GM23338 (cell line): ENCODE results near the gene GPC5.

Source experiments
- EZH2 ChIP-seq: fragments of 200-600 bp; sonication (generic); IDR thresholded peaks from one replicate; pipeline ENCODE4 v1.8.0; 2017; ENCODE audit warnings: antibody characterized with exemption, mild to moderate bottlenecking, low read depth; ENCODE audit not compliant: unreplicated experiment
- EZH2phosphoT487 ChIP-seq: fragments of 200-600 bp; sonication (generic); IDR thresholded peaks from one replicate; pipeline ENCODE4 v1.8.1; 2018; ENCODE audit warnings: antibody characterized with exemption; ENCODE audit not compliant: unreplicated experiment
- JUNB ChIP-seq: IDR thresholded peaks from one replicate; pipeline ENCODE4 v1.6.1; 2016; ENCODE audit warnings: antibody characterized with exemption; ENCODE audit not compliant: unreplicated experiment
- POLR2AphosphoS5 ChIP-seq: IDR thresholded peaks from 2 replicates; pipeline ENCODE4 v1.6.1; 2016; ENCODE audit warnings: antibody characterized with exemption, low read depth
- STAT1 ChIP-seq: IDR thresholded peaks from one replicate; pipeline ENCODE4 v1.6.1; 2016; ENCODE audit warnings: antibody characterized with exemption; ENCODE audit not compliant: unreplicated experiment
- ZNF331 ChIP-seq: fragments of 250-450 bp; sonication (Bioruptor Pico); IDR thresholded peaks from 2 replicates; pipeline ENCODE4 v1.5.0; 2020; ENCODE audit warnings: low read depth, mild to moderate bottlenecking, moderate library complexity
- TF ChIP-seq, protein P1 (sequence below): IDR thresholded peaks from one replicate; pipeline ENCODE4 v1.6.1; 2018; ENCODE audit warnings: antibody characterized with exemption; ENCODE audit not compliant: unreplicated experiment
- TF ChIP-seq, protein P2 (sequence below), 2 experiments: fragments of 200-600 bp in 1 of 2; sonication (generic) in 1 of 2; conservative IDR thresholded peaks; 2 replicates each; pipeline versions ENCODE4 v1.5.1 to v1.6.1; 2016 to 2017; ENCODE audit warnings: antibody characterized with exemption in 2 of 2, low read depth in 2 of 2, mild to moderate bottlenecking in 2 of 2, moderate library complexity in 1 of 2
- TF ChIP-seq, protein P3 (sequence below): IDR thresholded peaks from 2 replicates; pipeline ENCODE4 v1.6.1; 2016; ENCODE audit warnings: antibody characterized with exemption

DNA sequence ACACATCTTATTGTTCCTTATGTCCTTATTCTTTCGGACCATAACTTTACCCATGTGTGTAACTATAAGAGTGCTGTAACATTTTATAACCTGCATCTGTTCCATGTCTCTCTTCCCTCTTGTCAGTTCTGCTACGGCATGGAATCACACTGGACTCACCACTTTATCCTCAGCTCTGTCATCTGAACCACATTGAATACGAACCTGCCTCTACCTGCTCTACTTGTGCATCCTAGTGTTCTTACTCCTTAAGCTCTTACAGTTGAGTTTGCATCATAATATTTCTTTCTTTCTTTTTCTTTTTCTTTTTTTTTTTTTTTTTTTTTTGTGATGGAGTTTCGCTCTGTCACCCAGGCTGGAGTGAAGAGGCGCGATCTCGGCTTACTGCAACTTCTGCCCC, 180.9 kb downstream of the GPC5 start:
- TF ChIP-seq, protein P1, sequence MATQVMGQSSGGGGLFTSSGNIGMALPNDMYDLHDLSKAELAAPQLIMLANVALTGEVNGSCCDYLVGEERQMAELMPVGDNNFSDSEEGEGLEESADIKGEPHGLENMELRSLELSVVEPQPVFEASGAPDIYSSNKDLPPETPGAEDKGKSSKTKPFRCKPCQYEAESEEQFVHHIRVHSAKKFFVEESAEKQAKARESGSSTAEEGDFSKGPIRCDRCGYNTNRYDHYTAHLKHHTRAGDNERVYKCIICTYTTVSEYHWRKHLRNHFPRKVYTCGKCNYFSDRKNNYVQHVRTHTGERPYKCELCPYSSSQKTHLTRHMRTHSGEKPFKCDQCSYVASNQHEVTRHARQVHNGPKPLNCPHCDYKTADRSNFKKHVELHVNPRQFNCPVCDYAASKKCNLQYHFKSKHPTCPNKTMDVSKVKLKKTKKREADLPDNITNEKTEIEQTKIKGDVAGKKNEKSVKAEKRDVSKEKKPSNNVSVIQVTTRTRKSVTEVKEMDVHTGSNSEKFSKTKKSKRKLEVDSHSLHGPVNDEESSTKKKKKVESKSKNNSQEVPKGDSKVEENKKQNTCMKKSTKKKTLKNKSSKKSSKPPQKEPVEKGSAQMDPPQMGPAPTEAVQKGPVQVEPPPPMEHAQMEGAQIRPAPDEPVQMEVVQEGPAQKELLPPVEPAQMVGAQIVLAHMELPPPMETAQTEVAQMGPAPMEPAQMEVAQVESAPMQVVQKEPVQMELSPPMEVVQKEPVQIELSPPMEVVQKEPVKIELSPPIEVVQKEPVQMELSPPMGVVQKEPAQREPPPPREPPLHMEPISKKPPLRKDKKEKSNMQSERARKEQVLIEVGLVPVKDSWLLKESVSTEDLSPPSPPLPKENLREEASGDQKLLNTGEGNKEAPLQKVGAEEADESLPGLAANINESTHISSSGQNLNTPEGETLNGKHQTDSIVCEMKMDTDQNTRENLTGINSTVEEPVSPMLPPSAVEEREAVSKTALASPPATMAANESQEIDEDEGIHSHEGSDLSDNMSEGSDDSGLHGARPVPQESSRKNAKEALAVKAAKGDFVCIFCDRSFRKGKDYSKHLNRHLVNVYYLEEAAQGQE: no peak
- TF ChIP-seq, protein P2, sequence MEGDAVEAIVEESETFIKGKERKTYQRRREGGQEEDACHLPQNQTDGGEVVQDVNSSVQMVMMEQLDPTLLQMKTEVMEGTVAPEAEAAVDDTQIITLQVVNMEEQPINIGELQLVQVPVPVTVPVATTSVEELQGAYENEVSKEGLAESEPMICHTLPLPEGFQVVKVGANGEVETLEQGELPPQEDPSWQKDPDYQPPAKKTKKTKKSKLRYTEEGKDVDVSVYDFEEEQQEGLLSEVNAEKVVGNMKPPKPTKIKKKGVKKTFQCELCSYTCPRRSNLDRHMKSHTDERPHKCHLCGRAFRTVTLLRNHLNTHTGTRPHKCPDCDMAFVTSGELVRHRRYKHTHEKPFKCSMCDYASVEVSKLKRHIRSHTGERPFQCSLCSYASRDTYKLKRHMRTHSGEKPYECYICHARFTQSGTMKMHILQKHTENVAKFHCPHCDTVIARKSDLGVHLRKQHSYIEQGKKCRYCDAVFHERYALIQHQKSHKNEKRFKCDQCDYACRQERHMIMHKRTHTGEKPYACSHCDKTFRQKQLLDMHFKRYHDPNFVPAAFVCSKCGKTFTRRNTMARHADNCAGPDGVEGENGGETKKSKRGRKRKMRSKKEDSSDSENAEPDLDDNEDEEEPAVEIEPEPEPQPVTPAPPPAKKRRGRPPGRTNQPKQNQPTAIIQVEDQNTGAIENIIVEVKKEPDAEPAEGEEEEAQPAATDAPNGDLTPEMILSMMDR (conservative IDR thresholded peaks at IDR 0.05; ENCODE audit: low read depth in 2 of 2): no peak
- no peak for TF ChIP-seq POLR2AphosphoS5
- TF ChIP-seq STAT1: no peak
- TF ChIP-seq, protein P3, sequence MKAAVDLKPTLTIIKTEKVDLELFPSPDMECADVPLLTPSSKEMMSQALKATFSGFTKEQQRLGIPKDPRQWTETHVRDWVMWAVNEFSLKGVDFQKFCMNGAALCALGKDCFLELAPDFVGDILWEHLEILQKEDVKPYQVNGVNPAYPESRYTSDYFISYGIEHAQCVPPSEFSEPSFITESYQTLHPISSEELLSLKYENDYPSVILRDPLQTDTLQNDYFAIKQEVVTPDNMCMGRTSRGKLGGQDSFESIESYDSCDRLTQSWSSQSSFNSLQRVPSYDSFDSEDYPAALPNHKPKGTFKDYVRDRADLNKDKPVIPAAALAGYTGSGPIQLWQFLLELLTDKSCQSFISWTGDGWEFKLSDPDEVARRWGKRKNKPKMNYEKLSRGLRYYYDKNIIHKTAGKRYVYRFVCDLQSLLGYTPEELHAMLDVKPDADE: no peak
- TF ChIP-seq EZH2: no peak
- no peak for TF ChIP-seq ZNF331 (CRISPR knock-in tag)
- no peak for TF ChIP-seq EZH2phosphoT487
- no peak for TF ChIP-seq JUNB
